ENCODE measurements around the gene POFUT1.

Gene POFUT1

GRCh38 chr20:32285082-32285620 is 77.5 kb downstream of the POFUT1 start:
- no peak for DNase-seq

DNA sequence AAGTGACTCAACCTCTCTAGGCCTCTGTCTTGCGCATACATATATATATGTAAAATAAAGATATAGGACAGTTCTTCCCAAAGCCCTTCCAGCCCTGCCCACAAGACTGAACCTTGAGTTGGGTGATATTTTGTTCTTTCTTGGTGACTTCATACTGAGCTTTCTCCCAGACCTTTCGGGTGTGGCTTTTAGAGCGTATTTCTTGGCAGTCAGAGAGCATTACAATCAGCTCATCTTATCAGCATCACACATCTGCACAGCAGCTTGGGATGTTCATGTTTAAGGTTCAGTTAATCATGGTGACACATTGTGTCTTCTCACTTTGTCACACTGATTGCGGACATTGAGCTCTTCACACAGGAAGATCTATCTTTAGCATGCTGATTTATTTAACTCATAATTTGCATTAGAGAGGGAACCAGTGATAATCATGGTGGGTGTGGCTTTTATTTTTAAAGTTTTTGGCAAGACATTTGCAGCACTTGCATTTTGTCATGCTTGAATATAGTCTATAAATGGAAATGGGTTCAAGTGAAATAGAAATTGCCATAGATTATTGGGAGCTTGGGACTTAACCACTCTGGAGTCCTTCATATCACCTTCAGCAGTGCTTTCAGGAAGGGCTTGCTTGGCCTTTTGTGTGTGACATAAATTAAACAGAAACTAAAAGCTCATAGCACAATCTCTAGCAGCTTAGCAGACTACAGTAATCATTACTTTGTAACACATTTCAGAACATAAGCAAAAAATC is 78.1 kb downstream of the POFUT1 start:
- no peak for DNase-seq

GRCh38 chr20:32287231-32287638 is 79.6 kb downstream of the POFUT1 start:
- DNase-seq = no peak

Measured in right hindlimb (tissue), 1 donor.